Measurements from ENCODE around the gene KRT16. TPM values are rescaled to one million over a fixed set of nuclear protein-coding genes. Genes with fewer than 3 reads are reported as not detected.
"Not testable (repeated sequence)": the region's sequence is repeated elsewhere in the genome, so short reads cannot be mapped to it uniquely, and the experiment has no call there.

The KRT16 gene
- total RNA-seq, 1 donor from 2014 or later = 0.79 TPM

- peaks cover 12% of the 10 kb centered on the region for H3K4me1 Mint-ChIP-seq (ENCODE audit: low read depth, unreplicated experiment)
Measured at GRCh38 chr17:41617698-41618097, 5.1 kb upstream of the KRT16 start.

GRCh38 chr17:41617136-41617535 lies 4.6 kb upstream of the KRT16 start:
- Histone ChIP-seq H3K9me3 (ENCODE audit: insufficient read depth, low read depth, low read length) (no peaks in the 10 kb centered on the region), H2AFZ (ENCODE audit: low read depth, low read length) (no peak overlapping the region), H3K27me3 (ENCODE audit: insufficient read depth, low read length) (no peaks in the 10 kb centered on the region), H4K20me1 (ENCODE audit: insufficient read depth, low read length) (no peaks in the 10 kb centered on the region), H3K27ac (ENCODE audit: low read depth, low read length) (no peak overlapping the region), H3K36me3 (ENCODE audit: insufficient read depth, low read length) (no peaks in the 10 kb centered on the region), H3K4me3 (ENCODE audit: insufficient read depth, low read depth, low read length) (no peak overlapping the region), H3K79me2 (ENCODE audit: insufficient read depth, low read length) (no peaks in the 10 kb centered on the region), H3K4me2 (ENCODE audit: low read length) (no peak overlapping the region), H3K9ac (ENCODE audit: low read length) (no peak overlapping the region), H3K4me1 (ENCODE audit: insufficient read depth, low read length) (peaks cover 5% of the 10 kb centered on the region)
- TF ChIP-seq EZH2 (IDR thresholded peaks at IDR 0.05; ENCODE audit: insufficient read depth, low read length) = no peak
- no peak for TF ChIP-seq CTCF (IDR thresholded peaks at IDR 0.05; ENCODE audit: insufficient read depth, low read depth, low read length)
- H3K4me3 Mint-ChIP-seq (ENCODE audit: unreplicated experiment) = no peak overlapping the region
- FAIRE-seq = no peak
- peaks cover 4% of the 10 kb centered on the region for H3K36me3 Mint-ChIP-seq (ENCODE audit: low read depth, unreplicated experiment)
- peaks cover 12% of the 10 kb centered on the region for H3K4me1 Mint-ChIP-seq (ENCODE audit: low read depth, unreplicated experiment)
- no peak for DNase-seq (ENCODE audit: low read depth)
- H3K27ac Mint-ChIP-seq (ENCODE audit: unreplicated experiment) = no peak overlapping the region
- H3K27me3 Mint-ChIP-seq (ENCODE audit: low read depth, unreplicated experiment) = peaks cover 20% of the 10 kb centered on the region
- H3K9me3 Mint-ChIP-seq (ENCODE audit: unreplicated experiment) = no peaks in the 10 kb centered on the region

More at GRCh38 chr17:41617698-41618097, 5.1 kb upstream of the KRT16 start:
- Mint-ChIP-seq H3K27ac (ENCODE audit: unreplicated experiment) (no peak overlapping the region), H3K27me3 (ENCODE audit: low read depth, unreplicated experiment) (peaks cover 25% of the 10 kb centered on the region), H3K4me3 (ENCODE audit: unreplicated experiment) (no peak overlapping the region), H3K36me3 (ENCODE audit: low read depth, unreplicated experiment) (peaks cover 4% of the 10 kb centered on the region), H3K9me3 (ENCODE audit: unreplicated experiment) (no peaks in the 10 kb centered on the region)
- H3K4me3 ChIP-seq (ENCODE audit: insufficient read depth, low read depth, low read length) = no peak overlapping the region
- no peaks in the 10 kb centered on the region for H3K27me3 ChIP-seq (ENCODE audit: insufficient read depth, low read length)
- no peak overlapping the region for H3K27ac ChIP-seq (ENCODE audit: low read depth, low read length)
- H2AFZ ChIP-seq (ENCODE audit: low read depth, low read length) = no peak overlapping the region
- peaks cover 3% of the 10 kb centered on the region for H3K4me1 ChIP-seq (ENCODE audit: insufficient read depth, low read length)
- FAIRE-seq (no peak), DNase-seq (ENCODE audit: low read depth) (no peak)
- H3K9ac ChIP-seq (ENCODE audit: low read length) = no peak overlapping the region
- H3K9me3 ChIP-seq (ENCODE audit: insufficient read depth, low read depth, low read length) = no peaks in the 10 kb centered on the region
- H3K79me2 ChIP-seq (ENCODE audit: insufficient read depth, low read length) = no peaks in the 10 kb centered on the region
- no peak overlapping the region for H3K4me2 ChIP-seq (ENCODE audit: low read length)
- no peaks in the 10 kb centered on the region for H4K20me1 ChIP-seq (ENCODE audit: insufficient read depth, low read length)
- no peaks in the 10 kb centered on the region for H3K36me3 ChIP-seq (ENCODE audit: insufficient read depth, low read length)
- TF ChIP-seq CTCF (IDR thresholded peaks at IDR 0.05; ENCODE audit: insufficient read depth, low read depth, low read length) (no peak), EZH2 (IDR thresholded peaks at IDR 0.05; ENCODE audit: insufficient read depth, low read length) (no peak)

- not testable (repeated sequence) for H3K79me2 ChIP-seq (ENCODE audit: insufficient read depth, low read length); H3K27ac ChIP-seq (ENCODE audit: low read depth, low read length); H3K9ac ChIP-seq (ENCODE audit: low read length); FAIRE-seq; H3K9me3 ChIP-seq (ENCODE audit: insufficient read depth, low read depth, low read length); H3K36me3 Mint-ChIP-seq (ENCODE audit: low read depth, unreplicated experiment); DNase-seq (ENCODE audit: low read depth); H3K4me1 Mint-ChIP-seq (ENCODE audit: low read depth, unreplicated experiment); H3K4me3 Mint-ChIP-seq (ENCODE audit: unreplicated experiment); H4K20me1 ChIP-seq (ENCODE audit: insufficient read depth, low read length); H3K27ac Mint-ChIP-seq (ENCODE audit: unreplicated experiment); H3K9me3 Mint-ChIP-seq (ENCODE audit: unreplicated experiment); H3K36me3 ChIP-seq (ENCODE audit: insufficient read depth, low read length); H3K4me1 ChIP-seq (ENCODE audit: insufficient read depth, low read length); H3K27me3 ChIP-seq (ENCODE audit: insufficient read depth, low read length); H3K4me3 ChIP-seq (ENCODE audit: insufficient read depth, low read depth, low read length); H3K4me2 ChIP-seq (ENCODE audit: low read length); H2AFZ ChIP-seq (ENCODE audit: low read depth, low read length)
- peaks cover 15% of the 10 kb centered on the region for H3K27me3 Mint-ChIP-seq (ENCODE audit: low read depth, unreplicated experiment)
Measured at GRCh38 chr17:41616486-41616885, 3.9 kb upstream of the KRT16 start.
